Epidermal melanocyte (primary cell): ENCODE measurements around the gene KCNJ12.
A peak's percentile ranks its signal among the peaks of the same experiment; 100 is the strongest.

Experiments used
- DNase-seq: peaks from one replicate; pipeline ENCODE4 v3.0.0; 2011; ENCODE audit warnings: low spot score; ENCODE audit not compliant: insufficient read length

Gene KCNJ12

DNA sequence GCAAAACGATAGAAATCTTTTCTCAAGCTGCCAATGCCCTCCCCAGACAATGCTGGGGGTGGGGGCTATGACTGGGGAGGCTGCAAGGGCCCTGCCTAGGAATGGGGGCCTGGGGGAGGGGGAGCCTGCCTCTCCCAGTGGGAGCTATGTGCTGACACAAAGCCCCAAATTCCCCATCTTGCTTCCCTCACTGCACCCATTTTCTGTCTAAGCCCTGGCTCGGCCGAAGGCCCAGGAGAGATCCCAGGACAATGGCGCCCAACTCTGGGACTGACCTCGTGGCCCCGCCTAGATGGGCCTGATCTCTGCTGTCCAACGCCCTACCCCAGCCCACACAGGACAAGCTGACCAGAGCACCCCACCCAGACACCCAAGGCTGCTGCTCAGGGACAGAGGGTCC, 11.1 kb upstream of the KCNJ12 start:
- no peak for DNase-seq

DNA sequence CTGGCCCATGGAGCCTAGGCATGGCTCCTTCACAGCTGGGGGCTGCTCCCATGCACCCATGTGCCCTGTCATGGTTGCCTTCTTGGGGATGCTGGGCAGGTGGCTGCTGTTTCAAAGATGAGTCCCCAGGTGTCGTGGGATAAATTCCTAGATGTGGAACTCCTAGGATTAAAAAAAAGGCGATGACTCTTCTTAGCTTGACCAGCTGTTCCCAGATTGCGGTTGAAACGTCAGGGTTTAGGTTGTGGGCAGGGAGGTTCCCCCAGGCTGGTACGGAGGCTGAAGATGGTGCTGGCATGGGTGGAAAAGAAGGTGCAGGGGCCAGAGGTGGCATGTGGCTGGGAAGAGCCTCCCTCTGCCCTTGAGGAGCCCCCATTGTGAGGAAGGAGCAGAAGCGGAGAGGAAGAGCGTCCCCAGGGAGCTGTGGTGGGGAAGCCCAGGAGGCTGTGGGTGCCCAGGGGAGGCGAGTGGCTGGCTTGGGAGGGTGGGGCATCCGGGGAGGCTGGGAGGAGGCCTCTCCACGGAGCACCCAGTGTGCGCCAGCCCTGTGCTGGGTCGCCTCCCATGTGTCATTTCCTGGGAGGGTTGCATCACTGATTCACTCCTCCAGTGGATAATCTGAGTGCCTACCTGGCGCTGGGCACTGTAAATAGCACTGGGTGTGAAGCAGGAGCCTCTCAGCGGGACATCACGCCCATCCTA, 7.5 kb upstream of the KCNJ12 start:
- DNase-seq = no peak

DNA sequence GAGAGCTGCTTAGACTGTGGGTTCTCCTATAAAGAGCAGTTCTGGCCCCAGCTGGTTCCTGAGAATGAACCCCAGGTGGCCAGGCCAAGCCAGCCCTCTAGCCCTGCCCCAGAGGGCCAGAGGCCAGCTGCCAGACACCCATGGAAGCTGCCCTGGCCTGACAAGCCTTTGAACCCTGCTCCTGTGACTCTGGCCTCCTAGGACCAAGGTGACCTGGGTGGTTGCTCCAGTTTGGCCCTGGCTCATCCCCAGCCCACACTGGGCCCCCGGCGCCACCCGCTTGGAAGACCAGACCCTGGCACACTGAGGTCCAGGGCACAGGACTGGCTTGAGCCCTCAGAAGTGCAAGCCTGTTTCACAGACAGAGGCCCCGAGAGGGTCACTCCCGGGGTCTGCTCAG, 6.8 kb upstream of the KCNJ12 start:
- no peak for DNase-seq

DNA sequence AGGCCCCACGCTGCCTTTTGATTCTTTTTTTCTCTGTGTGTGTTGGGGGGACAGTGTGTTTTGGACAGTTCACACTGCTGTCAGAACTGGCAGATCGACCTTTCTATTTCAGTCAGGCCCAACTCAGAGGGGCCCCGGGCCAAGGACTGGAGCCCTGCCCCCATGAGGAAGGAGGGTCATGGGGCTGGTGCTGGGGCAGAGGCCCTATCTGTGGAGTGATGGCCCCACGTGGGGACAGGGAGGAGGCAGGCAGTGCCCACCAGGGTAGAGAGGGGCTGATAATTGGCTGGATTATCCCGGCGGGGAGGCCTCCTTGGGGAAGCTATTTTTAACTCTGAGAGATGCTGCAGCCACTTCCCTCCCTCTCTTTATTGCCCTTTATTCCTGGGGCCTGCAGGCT, 5.7 kb upstream of the KCNJ12 start:
- peak; percentile 42 for DNase-seq

DNA sequence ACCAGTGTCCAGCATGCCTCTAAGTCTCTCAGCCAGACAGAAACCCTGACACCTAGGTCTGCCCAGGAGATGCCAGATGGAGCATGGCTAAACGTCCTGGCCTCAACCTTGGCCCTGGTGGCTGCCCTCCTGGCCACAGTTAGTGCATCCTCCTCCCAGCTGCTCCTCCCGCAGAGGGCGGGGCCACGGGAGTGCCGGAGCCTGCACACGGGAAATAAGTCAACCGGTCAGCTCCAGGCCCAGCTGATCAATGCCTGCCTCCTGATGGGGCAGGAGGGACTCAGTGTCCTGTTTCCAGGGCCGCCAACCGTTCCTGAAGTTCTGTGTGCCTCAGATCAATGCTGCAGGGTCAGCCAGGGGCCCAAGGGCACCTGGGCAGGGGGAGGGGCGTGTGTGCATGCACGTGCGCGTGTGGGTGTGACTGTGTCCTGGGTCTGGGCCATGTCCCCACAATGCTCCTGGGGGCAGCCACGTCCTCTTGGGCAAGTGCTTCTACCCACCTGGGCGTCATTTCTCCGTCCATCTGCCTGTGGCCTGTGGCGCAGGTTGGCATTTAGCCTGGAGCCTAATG, 4.6 kb upstream of the KCNJ12 start:
- no peak for DNase-seq

DNA sequence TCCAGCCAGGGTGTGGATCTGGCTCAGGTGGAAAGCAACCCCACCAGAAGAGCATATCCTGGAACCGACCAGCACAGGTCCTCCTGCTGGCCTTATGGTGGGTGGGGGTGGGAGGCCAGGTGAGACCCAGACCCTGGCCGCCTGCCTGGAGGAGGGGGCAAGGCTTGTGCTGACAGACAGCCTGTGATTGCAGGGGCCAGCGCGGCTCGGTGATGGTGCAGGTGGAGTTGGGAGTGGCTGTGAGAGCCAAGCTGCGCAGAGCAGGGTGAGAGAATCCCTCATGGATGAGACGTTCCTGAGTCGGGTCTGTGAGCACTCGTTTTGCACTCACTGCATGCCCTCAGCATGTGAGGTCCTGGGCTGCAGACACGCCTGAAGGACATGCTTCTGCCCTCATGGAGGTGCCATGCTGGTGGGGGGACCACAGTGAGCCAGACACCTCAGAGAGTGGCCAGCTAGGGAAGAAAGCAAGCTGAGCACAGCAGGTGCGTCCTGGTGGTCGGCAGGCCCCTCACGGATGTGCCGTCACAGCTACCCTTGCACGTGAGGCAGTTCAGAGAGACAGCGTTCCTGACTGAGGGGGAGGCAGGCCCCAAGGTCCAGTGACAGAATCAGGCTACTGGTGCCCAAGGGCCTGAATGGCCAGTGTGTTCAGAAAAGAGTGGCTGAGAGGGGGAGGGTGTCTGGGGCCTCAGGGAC, 3.8 kb upstream of the KCNJ12 start:
- no peak for DNase-seq

DNA sequence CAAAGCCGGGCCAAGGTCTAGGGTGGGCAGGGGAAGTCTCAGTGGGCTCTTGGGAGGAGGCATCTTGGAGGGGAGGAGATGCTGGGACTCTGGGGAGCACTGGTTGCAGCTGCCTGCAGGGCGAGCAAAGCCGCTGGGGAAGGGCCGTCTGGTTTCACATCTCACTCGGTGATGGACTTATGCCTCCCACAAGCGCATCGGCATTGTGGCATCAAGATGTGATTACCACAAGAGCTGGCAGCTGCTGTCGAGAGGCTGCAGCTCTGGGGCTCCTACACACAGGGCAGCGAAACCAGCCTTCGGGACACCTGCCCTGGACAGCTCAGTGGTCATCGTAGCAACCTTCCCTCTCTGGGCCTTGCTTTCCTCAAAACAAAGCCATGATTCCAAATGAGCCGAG, 3.1 kb upstream of the KCNJ12 start:
- DNase-seq = no peak

DNA sequence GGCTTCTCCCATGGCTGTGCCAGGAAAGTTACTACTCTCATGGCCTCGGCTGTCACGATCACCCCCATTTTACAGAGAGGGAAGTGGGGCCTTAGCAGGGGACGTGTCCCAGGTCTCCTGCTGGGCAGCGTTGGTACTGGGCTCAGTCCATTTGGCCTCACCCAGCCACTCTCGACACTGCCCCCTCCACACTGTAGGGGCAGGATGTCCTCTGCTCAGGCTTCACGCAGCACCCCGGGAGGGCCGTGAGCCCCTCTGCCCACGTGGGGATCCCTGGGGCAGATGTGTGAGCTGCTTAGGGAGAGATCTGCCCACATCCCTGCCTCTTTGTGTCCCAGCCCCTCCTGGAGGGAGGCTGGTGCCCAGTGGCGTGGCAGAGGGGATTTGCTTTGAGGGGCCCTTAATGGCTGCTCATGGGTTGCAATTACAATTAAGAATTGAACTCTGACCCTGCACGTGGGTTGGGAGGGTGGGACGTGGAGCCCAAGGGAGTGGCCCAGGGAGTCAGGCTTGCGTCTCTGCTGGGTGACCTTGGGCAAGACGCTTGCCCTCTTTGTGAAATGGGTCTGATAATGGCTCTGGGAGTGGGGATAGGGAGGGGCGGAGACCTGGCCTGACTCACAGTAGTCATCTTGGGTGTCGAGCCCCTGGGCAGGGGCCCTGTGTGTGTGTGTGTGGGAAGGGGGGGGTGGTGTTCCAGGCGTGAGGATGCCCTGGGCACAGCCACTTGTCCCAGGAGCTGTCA, 2.3 kb upstream of the KCNJ12 start:
- DNase-seq = no peak

DNA sequence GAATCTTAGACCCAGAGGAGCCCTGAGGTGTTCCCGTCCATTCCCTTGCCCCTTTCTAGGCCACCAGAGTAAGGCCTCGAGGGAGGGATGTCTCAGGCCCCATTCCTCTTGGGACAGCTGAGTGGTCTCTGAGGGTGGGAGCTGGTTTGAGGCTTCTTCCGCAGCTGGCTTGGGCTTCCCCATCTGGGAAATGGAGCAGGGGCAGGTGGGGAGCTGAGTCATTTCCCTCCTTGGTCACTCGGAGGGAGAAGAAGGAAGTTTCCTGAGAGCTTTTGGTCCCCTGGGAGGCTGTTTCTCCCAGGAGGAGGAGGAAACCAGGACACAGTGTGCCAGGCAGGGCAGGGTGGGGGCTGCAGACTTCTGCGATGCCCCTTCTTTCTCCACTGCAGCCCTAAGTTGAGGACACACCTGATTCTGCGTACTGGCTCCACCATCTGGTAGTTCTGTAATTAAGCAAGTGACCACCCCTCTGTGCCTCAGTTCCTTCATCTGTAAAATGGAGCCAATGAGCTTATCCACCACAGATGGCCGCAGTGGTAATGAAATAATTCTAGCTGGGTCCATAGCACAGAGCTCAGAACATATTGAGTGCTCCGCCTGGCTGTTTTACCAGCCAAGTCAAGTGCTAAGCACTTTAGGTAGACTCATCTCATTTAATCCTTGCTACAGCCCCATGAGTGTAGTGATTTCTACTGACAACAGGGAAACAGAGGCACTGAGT, 1.6 kb upstream of the KCNJ12 start:
- no peak for DNase-seq

DNA sequence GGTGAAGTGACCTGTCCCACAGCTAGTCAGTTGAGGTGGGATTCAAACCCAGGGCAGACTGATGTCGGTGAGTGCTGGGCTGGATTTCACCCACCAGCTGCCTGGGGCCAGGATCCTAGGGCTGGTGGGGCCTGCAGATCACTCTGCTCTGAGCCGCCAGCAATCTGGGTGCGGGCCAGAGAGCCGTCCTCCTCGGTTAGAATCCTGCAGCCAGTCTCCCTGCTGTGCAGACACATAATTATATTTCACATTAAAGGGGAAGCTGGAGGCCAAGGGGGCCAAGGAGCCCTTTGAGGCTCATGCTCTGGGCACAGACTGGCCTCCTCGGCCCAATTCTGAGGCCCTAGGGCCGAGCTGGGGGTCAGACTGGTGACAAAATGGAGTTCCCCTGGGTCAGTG, 996 bp upstream of the KCNJ12 start:
- DNase-seq = no peak

DNA sequence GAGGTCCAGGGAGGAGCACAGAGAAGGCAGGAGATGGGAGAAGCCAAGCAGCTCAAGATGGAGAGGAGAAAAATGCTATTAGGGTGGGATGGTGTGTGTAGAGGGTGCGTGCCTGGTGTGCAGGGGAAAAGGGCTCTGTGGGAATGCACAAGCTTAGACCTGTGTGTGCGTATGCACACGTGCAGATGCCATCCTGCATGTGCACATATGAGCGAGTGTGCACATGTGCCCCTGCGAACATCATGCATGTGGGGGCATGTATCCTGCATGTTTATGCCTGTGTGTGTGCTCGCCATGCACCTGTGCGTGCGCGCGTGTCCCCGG, 438 bp upstream of the KCNJ12 start:
- DNase-seq = no peak

DNA sequence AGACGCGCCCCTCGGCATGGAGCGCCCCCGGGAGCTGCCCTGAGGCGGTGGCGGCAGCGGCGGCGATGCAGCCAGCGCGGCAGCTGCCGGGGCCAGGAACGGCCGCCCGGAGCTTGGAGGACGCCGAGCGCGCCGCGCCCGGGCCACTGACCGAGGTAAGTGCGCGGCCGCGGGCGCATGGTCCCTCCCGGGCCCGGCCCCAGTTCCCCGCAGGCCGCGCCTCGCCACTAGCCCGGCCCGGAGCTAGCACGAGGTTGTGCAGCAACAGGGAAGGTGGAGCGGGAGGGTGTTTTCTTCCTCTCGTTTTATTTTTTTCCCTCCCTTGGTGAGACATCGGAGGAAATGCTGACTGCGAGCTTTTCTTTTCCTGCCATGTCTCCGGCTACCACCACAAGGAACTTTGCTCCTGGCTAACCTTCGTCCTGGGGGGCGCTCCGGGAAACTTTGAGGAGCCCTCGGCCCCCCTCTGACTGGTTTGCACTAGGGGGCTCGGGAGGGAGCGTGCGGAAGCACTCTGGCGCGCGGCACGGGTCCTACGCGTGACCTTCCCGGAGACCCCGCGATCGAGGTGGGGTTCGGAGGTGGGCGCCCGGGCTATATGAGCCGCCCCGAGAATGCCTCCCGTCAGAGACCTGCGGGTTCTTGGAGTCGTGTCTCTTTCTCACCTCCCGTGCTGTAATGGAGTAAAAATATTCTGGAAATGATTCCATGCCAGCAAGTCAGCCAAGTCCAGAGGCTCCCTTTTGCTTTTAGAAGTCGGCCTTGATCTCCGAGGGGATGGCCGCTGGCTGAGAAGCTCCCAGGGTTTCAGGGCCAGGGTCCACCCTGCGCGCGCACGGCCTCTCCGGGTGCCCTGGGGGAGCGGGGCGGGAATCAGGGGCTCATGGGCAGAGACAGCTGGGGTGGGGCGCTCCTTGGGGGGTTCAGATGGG, 868 bp downstream of the KCNJ12 start:
- DNase-seq = peak; percentile 32

DNA sequence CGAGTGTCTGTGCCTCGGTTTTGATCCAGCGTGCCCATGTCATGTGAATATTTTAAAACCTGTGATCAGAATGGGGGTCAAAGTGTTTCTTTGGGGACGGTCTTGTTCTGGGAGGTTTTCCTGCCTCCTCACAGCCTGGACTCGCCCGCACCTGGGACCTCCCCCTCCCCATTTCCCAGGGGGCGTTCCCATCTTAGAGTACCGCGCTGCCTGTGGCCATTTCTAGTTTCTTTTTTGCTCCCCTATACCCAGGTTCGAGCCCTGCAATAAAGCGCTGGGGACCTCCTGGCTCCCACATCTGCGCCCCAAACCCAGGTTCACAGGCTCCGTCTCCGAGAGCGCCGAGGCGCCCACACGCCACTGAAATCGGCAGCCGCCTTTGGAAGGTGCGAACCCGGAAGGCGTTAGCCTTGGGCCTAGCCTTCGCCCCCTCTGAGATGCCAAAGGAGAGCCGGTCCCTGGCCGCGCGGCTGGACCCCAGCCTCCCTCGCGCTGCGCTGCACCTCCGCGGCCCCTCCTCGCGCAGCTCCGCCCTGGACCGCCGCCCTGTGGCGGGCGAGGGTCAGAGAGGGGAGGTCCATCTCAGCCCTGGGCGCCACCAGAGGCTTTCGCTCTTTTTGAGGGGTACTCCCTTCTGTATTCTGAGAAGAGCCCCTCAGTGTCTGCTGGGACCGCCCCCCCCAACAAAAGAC, 1.7 kb downstream of the KCNJ12 start:
- DNase-seq = no peak

DNA sequence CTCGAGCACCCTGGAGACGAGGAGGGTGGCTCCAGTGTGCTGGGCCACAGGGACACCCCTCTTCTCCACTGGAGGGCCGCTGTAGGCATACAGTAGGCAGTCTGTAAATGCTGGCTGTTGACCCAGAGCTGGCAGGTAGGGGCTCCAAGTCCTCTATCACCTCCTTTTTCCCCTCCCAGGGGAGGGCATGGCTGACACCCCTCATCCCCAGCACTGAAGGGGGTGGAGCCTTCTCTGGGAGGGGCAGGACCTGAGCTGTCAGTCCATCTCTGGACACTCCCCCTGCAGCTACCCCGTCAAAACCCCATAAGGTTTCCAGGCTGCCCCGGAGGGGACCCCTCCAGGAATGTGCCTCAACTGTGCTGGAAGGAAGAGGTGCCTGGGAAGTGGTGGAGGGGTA, 2.4 kb downstream of the KCNJ12 start:
- DNase-seq = no peak

DNA sequence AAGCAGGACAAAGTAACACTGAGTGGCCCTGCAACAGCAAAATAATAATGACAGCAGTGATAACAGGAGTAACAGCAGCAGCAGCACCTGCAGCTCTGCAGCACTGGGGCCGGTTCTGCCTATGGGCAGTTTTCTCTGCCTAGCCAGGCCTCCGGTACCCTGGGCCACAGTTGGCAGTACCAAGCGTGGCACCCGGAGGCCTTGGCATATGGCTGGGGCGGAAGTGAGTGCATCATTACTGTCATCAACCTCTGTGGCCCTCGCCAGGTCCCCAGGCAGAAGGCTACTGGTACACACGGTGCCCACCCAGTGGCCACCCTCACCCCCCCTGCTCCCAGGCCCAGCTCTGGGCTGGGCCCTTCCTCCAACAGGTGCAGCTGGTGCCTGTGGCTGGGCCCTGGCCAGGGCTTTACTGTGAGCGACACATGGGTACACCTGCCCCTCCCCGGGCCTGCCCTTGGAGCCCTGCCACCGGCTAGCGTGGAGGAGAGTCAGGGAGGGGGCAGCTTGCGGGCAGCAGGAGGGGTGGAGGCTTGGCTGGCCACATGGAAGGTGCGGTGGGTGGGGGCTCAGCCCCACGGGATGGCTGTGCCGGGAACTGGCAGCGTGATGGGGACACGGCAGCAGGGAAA, 3.0 kb downstream of the KCNJ12 start:
- DNase-seq = no peak

DNA sequence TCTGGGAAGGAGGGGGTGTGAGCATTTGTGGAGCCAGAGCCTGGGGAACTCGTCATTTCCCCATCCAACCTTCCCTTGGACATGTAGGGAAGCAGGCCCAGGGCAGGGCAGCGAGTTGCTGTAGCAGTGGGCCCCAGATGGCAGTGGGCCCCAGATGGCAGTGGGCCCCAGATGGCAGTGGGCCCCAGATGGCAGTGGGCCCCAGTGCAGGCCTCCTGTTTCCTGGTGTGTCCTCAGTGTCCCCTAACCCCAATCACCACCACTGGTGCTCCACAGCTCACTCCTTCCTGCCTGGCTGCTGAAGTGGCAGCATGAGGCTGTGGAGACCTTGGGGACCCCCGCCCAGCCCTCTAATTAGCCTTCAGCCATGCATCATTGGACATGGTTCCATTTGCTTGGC, 4.5 kb downstream of the KCNJ12 start:
- no peak for DNase-seq

DNA sequence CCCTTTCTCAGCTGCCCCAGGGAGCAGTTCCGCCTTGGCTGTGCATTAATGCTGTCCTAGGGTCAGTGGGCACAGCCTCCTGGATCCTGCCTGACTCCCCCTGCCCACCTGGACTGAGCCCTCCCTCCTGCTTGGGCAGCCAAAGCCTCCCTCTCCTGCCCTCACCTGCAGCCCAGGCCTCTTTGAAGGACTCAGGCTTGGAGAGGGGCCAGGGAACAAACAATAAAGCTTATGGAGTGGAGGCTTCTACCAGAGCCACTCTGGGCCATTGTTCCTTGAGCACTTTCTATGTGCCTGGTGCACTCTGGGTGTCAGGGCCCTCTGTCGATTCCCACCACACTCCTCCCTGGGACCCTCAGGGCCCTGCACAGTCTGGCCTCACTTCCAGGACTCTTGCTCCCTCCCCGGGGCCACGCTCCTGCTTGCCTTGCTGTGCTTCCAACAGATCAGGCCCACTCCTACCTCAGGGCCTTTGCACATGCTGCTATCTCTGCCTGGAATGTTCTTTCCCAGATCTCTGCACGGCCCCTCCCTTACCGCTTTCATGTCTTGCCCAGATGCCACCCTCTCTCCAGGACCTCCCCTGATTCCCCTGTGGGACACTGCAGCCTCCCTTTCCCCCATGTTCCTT, 5.0 kb downstream of the KCNJ12 start:
- no peak for DNase-seq

DNA sequence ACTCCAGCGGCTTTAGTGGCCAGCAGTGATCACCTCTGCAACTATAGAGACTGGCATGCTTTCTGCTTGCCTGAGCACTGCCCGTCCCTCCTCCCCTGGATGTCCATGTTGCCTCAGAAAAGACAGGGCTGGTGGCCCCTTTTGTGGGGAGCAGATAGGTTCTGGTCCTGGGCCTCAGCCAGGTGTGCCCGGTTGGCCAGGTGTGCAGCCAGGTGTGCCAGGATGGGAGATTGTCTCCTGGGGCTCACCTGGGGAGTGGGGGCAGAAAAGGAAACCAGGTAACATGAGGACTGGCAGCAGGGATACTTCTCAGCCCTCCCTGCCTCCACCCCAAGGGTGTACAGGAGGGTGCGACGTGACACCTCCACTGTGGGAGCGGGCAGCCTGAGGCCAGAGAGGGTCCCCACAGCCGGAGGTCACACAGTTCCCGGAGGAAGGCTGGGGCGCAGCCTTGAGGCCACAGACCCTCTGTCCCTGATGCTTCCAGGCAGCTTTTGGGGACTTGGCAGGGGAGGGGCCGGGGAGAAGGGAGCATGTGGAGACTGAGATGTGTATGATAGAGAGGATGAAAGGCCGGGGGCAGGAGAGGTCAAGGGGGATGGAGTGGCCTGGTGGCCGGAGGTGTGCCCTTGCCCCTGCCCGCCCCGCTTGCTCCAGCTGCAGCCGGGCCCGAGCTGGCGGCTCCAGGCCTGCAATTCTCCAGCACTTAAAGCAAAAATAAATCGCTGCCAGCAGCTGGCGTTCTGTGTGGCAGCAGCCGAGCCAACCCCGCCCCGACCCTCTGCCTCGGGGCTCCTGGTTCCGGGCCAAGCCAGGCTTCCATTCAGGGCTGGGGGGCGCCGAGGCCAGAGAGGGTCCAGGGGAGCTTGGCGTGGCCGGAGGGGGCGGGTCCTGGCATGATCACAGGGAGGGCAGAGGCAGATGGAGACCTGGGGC, 6.7 kb downstream of the KCNJ12 start:
- no peak for DNase-seq
